HEK293 (cell line): Measurements from ENCODE around the gene RPL36.

ENCODE experiments used
- CTCF ChIA-PET: fragments of 350-600 bp; formaldehyde crosslinking; extraction: SDS; loops from one replicate; lab custom pipeline; 2021; ENCODE audit warnings: antibody characterized with exemption; lab: Yijun Ruan, JAX
- POLR2A ChIA-PET: fragments of 300-600 bp; formaldehyde crosslinking; extraction: SDS; loops from one replicate; lab custom pipeline; 2020; ENCODE audit warnings: antibody characterized with exemption, inconsistent platforms; lab: Yijun Ruan, JAX
- H3K27ac ChIP-seq: fragments of 200-500 bp; sonication (Bioruptor generic); 2 replicates; pipeline ENCODE4 v1.5.1; 2014; ENCODE audit warnings: low read depth, low read length, control low read depth, inconsistent platforms; ENCODE audit errors: extremely low read depth
- H3K36me3 ChIP-seq, 2 experiments: fragments of 200-500 bp in 1 of 2; sonication (Bioruptor generic) in 1 of 2; 1 replicate in 1 of 2; 2 replicates in 1 of 2; pipeline ENCODE4 v1.5.1; 2014 to 2017; ENCODE audit warnings: inconsistent platforms in 2 of 2, low read length in 2 of 2; ENCODE audit not compliant: control insufficient read depth in 2 of 2, insufficient read depth in 1 of 2
- H3K4me1 ChIP-seq: fragments of 200-500 bp; sonication (Bioruptor generic); 2 replicates; pipeline ENCODE4 v1.5.1; 2014; ENCODE audit warnings: mild to moderate bottlenecking, low read length, inconsistent platforms; ENCODE audit not compliant: control insufficient read depth, insufficient read depth
- H3K4me3 ChIP-seq: 2 replicates; pipeline ENCODE4 v1.5.1; 2011; ENCODE audit warnings: low read depth, mild to moderate bottlenecking, control low read depth, low read length, moderate library complexity
- H3K9me3 ChIP-seq: fragments of 200-500 bp; sonication (Bioruptor generic); 2 replicates; pipeline ENCODE4 v1.5.1; 2014; ENCODE audit warnings: low read depth, low read length, inconsistent platforms; ENCODE audit not compliant: control insufficient read depth, insufficient read depth
- BCL11B ChIP-seq: fragments of 450-650 bp; formaldehyde crosslinking; IDR thresholded peaks from 2 replicates; pipeline ENCODE4 v1.5.1; 2016; ENCODE audit warnings: low read depth, missing biosample characterization, missing genetic modification characterization
- GLI4 ChIP-seq: fragments of 450-650 bp; formaldehyde crosslinking; IDR thresholded peaks from 2 replicates; pipeline ENCODE4 v1.5.1; 2016; ENCODE audit warnings: missing biosample characterization, missing genetic modification characterization
- GLIS1 ChIP-seq: fragments of 450-650 bp; formaldehyde crosslinking; IDR thresholded peaks from 2 replicates; pipeline ENCODE4 v1.5.1; 2016; ENCODE audit warnings: missing biosample characterization, missing genetic modification characterization
- OSR2 ChIP-seq: fragments of 450-650 bp; formaldehyde crosslinking; IDR thresholded peaks from 2 replicates; pipeline ENCODE4 v1.5.1; 2016; ENCODE audit warnings: missing biosample characterization, missing genetic modification characterization
- TCF7L2 ChIP-seq: IDR thresholded peaks from 2 replicates; pipeline ENCODE4 v1.6.1; 2011; ENCODE audit warnings: low read depth, mild to moderate bottlenecking, inconsistent platforms, low read length, moderate library complexity, borderline replicate concordance
- ZBTB21 ChIP-seq: fragments of 450-650 bp; formaldehyde crosslinking; IDR thresholded peaks from 2 replicates; pipeline ENCODE4 v1.5.1; 2017; ENCODE audit warnings: missing biosample characterization, missing genetic modification characterization
- ZFP37 ChIP-seq: fragments of 450-650 bp; formaldehyde crosslinking; IDR thresholded peaks from 2 replicates; pipeline ENCODE4 v1.5.1; 2016; ENCODE audit warnings: missing biosample characterization, missing genetic modification characterization
- ZNF140 ChIP-seq: fragments of 450-650 bp; formaldehyde crosslinking; IDR thresholded peaks from 2 replicates; pipeline ENCODE4 v1.5.1; 2016; ENCODE audit warnings: missing biosample characterization, missing genetic modification characterization
- ZNF157 ChIP-seq: fragments of 450-650 bp; formaldehyde crosslinking; IDR thresholded peaks from 2 replicates; pipeline ENCODE4 v1.5.1; 2016; ENCODE audit warnings: missing biosample characterization, missing genetic modification characterization
- ZNF19 ChIP-seq: fragments of 450-650 bp; formaldehyde crosslinking; IDR thresholded peaks from 2 replicates; pipeline ENCODE4; 2016; ENCODE audit warnings: missing biosample characterization, missing genetic modification characterization, low read depth
- ZNF24 ChIP-seq: fragments of 450-650 bp; formaldehyde crosslinking; IDR thresholded peaks from 2 replicates; pipeline ENCODE4 v1.5.1; 2016; ENCODE audit warnings: missing biosample characterization, missing genetic modification characterization
- ZNF274 ChIP-seq, 2 experiments: fragments of 200-500 bp in 1 of 2; fragments of 450-650 bp in 1 of 2; sonication (Bioruptor generic) in 1 of 2; formaldehyde crosslinking in 1 of 2; IDR thresholded peaks; 2 replicates each; pipeline versions ENCODE4 v1.5.1 to v1.6.1; 2014 to 2016; ENCODE audit warnings: borderline replicate concordance in 1 of 2, inconsistent platforms in 1 of 2, low read length in 1 of 2, missing biosample characterization in 1 of 2, missing genetic modification characterization in 1 of 2
- ZNF350 ChIP-seq: fragments of 450-650 bp; formaldehyde crosslinking; IDR thresholded peaks from 2 replicates; pipeline ENCODE4 v1.5.0; 2017; ENCODE audit warnings: missing biosample characterization, mild to moderate bottlenecking, missing genetic modification characterization
- ZNF37A ChIP-seq: fragments of 450-650 bp; IDR thresholded peaks from 2 replicates; pipeline ENCODE4 v1.5.1; 2018; ENCODE audit warnings: missing biosample characterization, missing genetic modification characterization
- ZNF521 ChIP-seq: fragments of 450-650 bp; formaldehyde crosslinking; IDR thresholded peaks from 2 replicates; pipeline ENCODE4 v1.5.1; 2017; ENCODE audit warnings: missing biosample characterization, mild to moderate bottlenecking, missing genetic modification characterization
- ZNF624 ChIP-seq: fragments of 450-650 bp; formaldehyde crosslinking; IDR thresholded peaks from 2 replicates; pipeline ENCODE4 v1.5.1; 2017; ENCODE audit warnings: missing biosample characterization, missing genetic modification characterization
- ZNF658 ChIP-seq: fragments of 450-650 bp; formaldehyde crosslinking; IDR thresholded peaks from 2 replicates; pipeline ENCODE4; 2016; ENCODE audit warnings: missing biosample characterization, missing genetic modification characterization
- TF ChIP-seq, protein P1 (sequence below): fragments of 450-650 bp; formaldehyde crosslinking; IDR thresholded peaks from 2 replicates; pipeline ENCODE4 v1.5.1; 2016; ENCODE audit warnings: missing biosample characterization, missing genetic modification characterization
- TF ChIP-seq, protein P2 (sequence below): sonication (generic); formaldehyde crosslinking; IDR thresholded peaks from 2 replicates; pipeline ENCODE4 v1.8.1; 2022; ENCODE audit warnings: mild to moderate bottlenecking, moderate library complexity, missing genetic modification reagents
- TF ChIP-seq, protein P3 (sequence below): fragments of 450-650 bp; formaldehyde crosslinking; IDR thresholded peaks from 2 replicates; pipeline ENCODE4 v1.5.1; 2016; ENCODE audit warnings: missing biosample characterization, missing genetic modification characterization
- TF ChIP-seq, protein P4 (sequence below): fragments of 450-650 bp; formaldehyde crosslinking; IDR thresholded peaks from 2 replicates; pipeline ENCODE4 v1.5.1; 2016; ENCODE audit warnings: missing biosample characterization, missing genetic modification characterization
- TF ChIP-seq, protein P5 (sequence below): fragments of 450-650 bp; formaldehyde crosslinking; IDR thresholded peaks from 2 replicates; pipeline ENCODE4 v1.5.1; 2016; ENCODE audit warnings: missing biosample characterization, missing genetic modification characterization
- TF ChIP-seq, protein P6 (sequence below): fragments of 450-650 bp; formaldehyde crosslinking; IDR thresholded peaks from 2 replicates; pipeline ENCODE4 v1.5.1; 2016; ENCODE audit warnings: missing biosample characterization, missing genetic modification characterization, borderline replicate concordance

Gene RPL36

DNA sequence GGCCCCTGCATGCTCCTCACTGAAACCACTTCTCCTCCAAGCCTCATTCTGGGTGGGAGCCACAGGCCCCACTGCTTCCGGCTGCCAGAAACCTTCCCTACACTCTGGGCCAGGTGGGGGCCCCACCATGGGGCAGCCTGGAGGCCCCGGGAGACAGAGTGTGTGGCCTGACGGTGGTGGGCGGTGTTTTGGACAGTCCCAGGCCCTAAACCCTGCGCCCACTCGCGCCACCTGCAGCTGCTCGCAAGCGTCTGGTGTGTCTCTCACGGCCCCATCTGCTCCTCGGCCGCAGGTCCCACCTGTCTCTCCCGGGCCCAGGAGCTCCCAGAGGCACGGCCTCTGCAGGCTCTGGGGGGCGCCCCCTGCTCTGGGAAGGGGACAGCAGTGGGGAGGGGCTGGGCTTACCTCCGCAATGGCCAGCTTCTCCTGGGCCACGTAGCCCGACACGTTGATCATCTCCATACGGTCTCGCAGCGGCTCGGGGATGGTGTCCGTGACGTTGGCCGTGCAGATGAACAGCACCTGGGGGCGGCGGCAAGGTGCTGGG, 5.6 kb downstream of the RPL36 start (continued):
- TF ChIP-seq ZNF140 (no peak), ZNF157 (tag by site-specific recombination) (no peak), ZNF350 (tag by site-specific recombination) (no peak)
- TF ChIP-seq, protein P1, sequence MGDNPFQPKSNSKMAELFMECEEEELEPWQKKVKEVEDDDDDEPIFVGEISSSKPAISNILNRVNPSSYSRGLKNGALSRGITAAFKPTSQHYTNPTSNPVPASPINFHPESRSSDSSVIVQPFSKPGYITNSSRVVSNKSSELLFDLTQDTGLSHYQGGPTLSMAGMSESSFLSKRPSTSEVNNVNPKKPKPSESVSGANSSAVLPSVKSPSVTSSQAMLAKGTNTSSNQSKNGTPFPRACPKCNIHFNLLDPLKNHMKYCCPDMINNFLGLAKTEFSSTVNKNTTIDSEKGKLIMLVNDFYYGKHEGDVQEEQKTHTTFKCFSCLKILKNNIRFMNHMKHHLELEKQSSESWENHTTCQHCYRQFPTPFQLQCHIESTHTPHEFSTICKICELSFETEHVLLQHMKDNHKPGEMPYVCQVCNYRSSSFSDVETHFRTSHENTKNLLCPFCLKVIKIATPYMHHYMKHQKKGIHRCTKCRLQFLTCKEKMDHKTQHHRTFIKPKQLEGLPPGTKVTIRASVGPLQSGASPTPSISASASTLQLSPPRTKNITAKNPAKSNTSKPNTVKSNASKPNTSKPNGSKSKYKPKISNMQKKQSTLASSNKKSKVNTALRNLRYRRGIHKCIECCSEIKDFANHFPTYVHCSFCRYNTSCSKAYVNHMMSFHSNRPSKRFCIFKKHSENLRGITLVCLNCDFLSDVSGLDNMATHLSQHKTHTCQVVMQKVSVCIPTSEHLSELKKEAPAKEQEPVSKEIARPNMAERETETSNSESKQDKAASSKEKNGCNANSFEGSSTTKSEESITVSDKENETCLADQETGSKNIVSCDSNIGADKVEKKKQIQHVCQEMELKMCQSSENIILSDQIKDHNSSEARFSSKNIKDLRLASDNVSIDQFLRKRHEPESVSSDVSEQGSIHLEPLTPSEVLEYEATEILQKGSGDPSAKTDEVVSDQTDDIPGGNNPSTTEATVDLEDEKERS (tag by site-specific recombination), result no peak

DNA sequence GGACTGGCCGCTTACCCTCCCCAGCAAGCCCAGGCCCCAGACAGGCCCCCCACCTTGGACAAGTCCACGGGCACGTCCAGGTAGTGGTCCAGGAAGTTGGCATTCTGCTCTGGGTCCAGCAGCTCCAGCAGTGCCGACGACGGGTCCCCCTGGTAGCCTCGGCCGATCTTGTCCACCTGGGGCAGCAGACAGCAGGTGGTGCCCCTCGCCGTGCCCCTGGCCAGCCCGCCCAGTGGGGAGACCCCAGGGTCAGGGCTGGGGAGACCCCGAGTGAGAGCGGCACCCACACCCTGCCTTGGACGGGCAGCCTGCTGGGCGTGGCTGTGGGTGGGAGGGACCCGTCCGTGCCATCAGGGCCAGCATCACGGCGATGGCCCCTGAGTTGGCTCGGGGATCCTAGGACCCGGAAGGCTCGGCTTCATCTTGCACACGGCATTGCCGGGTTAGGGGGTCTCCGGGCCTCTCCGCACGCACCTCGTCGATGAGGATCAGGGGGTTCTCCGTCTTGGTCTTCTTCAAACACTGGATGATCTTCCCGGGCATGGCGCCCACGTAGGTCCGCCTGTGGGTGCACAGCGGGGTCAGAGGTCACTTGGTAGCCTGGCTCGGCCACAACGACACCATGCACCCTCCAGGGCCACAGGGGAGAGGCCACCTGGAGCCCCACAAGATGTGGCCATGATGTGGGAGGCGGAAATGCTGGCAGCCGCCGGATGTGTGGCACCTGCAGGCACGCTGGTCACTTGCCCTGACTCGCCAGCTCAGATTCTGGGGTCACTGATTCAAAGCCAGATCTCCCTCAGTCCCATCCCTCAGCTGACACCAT, 6.3 kb downstream of the RPL36 start:
- Histone ChIP-seq H3K36me3 (peaks cover 17 to 83% of the 10 kb centered on the region in 2 experiments; a peak in 2 of 3 replicates), H3K27ac (peak overlapping the region; percentile 66), H3K4me3 (no peak overlapping the region), H3K9me3 (no peaks in the 10 kb centered on the region), H3K4me1 (no peaks in the 10 kb centered on the region; the same call in 1 of the 2 replicates)
- POLR2A ChIA-PET, result interaction anchor here (0.6 to 3.0 kb wide), 4 partner anchors 10 to 648 kb away, joined by 3 to 12 read pairs (median 6); partner anchors contain the start of genes CATSPERD and LONP1
- CTCF ChIA-PET, result interaction anchor here (1.0 to 1.2 kb wide), 2 partner anchors 10 to 108 kb away, joined by 4 read pairs; no protein-coding TSS in a partner anchor
- TF ChIP-seq GLIS1 (tag by site-specific recombination) (no peak), OSR2 (no peak), TCF7L2 (no peak), ZNF19 (tag by site-specific recombination) (no peak), ZNF24 (tag by site-specific recombination) (no peak), ZBTB21 (tag by site-specific recombination) (no peak), GLI4 (tag by site-specific recombination) (no peak), ZNF624 (no peak), ZNF274 (IDR thresholded peaks at IDR 0.05; ENCODE audit: low read length) (no peak), ZNF274 (tag by site-specific recombination; IDR thresholded peaks at IDR 0.05; ENCODE audit: borderline replicate concordance) (no peak), BCL11B (tag by site-specific recombination) (peak; percentile 96), ZNF521 (tag by site-specific recombination) (no peak), ZFP37 (no peak), ZNF37A (tag by site-specific recombination) (no peak), ZNF658 (tag by site-specific recombination) (no peak)
- TF ChIP-seq, protein P2, sequence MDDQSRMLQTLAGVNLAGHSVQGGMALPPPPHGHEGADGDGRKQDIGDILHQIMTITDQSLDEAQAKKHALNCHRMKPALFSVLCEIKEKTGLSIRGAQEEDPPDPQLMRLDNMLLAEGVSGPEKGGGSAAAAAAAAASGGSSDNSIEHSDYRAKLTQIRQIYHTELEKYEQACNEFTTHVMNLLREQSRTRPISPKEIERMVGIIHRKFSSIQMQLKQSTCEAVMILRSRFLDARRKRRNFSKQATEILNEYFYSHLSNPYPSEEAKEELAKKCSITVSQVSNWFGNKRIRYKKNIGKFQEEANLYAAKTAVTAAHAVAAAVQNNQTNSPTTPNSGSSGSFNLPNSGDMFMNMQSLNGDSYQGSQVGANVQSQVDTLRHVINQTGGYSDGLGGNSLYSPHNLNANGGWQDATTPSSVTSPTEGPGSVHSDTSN (CRISPR knock-in tag), result 0 out of 2 replicates have a peak, but pooled peaks have one; percentile 79
- TF ChIP-seq, protein P3, sequence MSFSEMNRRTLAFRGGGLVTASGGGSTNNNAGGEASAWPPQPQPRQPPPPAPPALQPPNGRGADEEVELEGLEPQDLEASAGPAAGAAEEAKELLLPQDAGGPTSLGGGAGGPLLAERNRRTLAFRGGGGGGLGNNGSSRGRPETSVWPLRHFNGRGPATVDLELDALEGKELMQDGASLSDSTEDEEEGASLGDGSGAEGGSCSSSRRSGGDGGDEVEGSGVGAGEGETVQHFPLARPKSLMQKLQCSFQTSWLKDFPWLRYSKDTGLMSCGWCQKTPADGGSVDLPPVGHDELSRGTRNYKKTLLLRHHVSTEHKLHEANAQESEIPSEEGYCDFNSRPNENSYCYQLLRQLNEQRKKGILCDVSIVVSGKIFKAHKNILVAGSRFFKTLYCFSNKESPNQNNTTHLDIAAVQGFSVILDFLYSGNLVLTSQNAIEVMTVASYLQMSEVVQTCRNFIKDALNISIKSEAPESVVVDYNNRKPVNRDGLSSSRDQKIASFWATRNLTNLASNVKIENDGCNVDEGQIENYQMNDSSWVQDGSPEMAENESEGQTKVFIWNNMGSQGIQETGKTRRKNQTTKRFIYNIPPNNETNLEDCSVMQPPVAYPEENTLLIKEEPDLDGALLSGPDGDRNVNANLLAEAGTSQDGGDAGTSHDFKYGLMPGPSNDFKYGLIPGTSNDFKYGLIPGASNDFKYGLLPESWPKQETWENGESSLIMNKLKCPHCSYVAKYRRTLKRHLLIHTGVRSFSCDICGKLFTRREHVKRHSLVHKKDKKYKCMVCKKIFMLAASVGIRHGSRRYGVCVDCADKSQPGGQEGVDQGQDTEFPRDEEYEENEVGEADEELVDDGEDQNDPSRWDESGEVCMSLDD, result peak; percentile 32; the same call in 1 of the 2 replicates
- TF ChIP-seq, protein P4, sequence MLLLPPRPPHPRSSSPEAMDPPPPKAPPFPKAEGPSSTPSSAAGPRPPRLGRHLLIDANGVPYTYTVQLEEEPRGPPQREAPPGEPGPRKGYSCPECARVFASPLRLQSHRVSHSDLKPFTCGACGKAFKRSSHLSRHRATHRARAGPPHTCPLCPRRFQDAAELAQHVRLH (tag by site-specific recombination), result no peak
- TF ChIP-seq, protein P5, sequence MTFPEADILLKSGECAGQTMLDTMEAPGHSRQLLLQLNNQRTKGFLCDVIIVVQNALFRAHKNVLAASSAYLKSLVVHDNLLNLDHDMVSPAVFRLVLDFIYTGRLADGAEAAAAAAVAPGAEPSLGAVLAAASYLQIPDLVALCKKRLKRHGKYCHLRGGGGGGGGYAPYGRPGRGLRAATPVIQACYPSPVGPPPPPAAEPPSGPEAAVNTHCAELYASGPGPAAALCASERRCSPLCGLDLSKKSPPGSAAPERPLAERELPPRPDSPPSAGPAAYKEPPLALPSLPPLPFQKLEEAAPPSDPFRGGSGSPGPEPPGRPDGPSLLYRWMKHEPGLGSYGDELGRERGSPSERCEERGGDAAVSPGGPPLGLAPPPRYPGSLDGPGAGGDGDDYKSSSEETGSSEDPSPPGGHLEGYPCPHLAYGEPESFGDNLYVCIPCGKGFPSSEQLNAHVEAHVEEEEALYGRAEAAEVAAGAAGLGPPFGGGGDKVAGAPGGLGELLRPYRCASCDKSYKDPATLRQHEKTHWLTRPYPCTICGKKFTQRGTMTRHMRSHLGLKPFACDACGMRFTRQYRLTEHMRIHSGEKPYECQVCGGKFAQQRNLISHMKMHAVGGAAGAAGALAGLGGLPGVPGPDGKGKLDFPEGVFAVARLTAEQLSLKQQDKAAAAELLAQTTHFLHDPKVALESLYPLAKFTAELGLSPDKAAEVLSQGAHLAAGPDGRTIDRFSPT, result 0 out of 2 replicates have a peak, but pooled peaks have one; percentile 65
- TF ChIP-seq, protein P6, sequence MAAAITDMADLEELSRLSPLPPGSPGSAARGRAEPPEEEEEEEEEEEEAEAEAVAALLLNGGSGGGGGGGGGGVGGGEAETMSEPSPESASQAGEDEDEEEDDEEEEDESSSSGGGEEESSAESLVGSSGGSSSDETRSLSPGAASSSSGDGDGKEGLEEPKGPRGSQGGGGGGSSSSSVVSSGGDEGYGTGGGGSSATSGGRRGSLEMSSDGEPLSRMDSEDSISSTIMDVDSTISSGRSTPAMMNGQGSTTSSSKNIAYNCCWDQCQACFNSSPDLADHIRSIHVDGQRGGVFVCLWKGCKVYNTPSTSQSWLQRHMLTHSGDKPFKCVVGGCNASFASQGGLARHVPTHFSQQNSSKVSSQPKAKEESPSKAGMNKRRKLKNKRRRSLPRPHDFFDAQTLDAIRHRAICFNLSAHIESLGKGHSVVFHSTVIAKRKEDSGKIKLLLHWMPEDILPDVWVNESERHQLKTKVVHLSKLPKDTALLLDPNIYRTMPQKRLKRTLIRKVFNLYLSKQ (tag by site-specific recombination), result no peak
